NCI-H1930 (cell line): ENCODE results near the gene TMEM209.
A peak's percentile ranks its signal among the peaks of the same experiment; 100 is the strongest.
"Not testable (repeated sequence)": the region's sequence is repeated elsewhere in the genome, so short reads cannot be mapped to it uniquely, and the experiment has no call there.

Source experiments
- DNase-seq, 2 experiments: peaks; one replicate each; lab custom pipeline; 2025; lab: John Stamatoyannopoulos, UW

The TMEM209 gene

DNA sequence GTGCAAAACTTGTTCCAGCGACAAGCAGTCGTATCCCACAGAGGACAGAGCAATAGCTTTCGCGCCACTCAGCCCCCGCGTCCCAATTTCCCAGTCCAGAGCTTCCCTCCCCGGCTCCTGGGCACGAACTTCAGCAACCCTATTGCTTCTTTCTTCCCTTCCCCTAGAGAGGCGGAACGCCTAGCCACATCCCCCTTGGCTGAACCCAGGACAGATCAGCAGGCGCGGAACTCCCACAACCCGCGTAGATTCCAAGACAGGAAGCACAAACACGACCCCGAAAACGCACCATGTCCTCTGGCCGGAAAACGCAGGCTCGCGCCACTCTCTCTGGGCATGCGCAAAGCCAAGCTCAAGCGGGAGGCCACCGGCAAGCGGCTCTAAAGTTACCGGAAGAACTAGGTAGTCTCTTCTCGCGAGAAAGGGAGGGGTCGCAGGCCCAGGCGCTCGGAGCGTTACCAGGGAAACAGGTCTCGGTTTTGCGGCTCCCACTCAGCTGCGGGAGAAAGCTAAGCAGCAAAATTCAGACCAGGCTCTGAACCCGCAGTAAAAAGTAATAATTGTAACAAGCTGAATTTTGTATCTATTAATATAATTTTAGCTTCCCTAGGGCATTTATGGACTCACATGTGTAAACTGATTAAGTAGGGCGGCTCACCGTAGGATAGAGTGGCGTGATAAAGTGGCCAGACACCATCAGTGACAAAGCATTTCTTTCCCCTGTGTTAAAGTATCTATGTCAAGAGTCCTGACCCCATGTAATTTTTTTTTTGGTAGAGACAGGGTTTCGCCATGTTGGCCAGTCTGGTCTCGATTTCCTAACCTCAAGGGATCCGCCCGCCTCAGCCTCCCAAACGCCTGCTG, at the start of gene TMEM209:
TMEM209 (minus strand) TSS at position 323 of the 864 bp plus-strand sequence; CDS start at position 292, 31 bp downstream.
- peak; percentile 97 for DNase-seq

DNA sequence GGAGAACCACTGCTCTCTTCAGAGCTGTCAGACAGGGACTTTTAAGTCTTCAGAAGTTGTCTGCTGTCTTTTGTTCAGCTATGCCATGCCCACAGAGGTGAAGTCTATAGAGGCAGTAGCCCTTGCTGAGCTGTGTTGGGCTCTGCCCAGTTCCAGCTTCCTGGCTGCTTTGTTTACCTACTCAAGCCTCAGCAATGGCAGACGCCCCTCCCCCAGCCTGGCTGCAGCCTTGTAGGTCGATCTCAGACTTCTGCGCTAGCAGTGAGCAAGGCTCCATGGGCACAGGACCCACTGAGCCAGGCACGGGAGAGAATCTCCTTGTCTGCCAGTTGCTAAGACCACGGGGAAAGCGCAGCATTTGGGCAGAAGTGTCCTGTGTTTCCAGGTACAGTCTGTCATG, 49.3 kb upstream of the TMEM209 start:
- DNase-seq, result no peak

- DNase-seq, result not testable (repeated sequence)
These were observed 44.4 kb upstream of the TMEM209 start for GRCh38 chr7:130249626-130250025.

DNA sequence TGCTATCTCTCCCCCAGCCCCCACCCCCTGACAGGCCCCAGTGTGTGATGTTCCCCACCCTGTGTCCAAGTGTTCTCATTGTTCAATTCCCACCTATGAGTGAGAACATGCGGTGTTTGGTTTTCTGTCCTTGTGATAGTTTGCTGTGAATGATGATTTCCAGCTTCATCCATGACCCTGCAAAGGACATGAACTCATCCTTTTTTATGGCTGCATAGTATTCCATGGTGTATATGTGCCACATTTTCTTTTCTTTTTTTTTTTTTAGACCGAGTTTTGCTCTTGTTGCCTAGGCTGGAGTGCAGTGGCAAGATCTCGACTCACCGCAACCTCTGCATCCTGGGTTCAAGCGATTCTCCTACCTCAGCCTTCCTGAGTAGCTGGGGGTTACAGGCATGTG, 43.6 kb upstream of the TMEM209 start:
- not testable (repeated sequence) for DNase-seq

- DNase-seq, result not testable (repeated sequence)
These were observed 41.3 kb upstream of the TMEM209 start for GRCh38 chr7:130246491-130246890.

- DNase-seq, result not testable (repeated sequence)
These were observed 38.3 kb upstream of the TMEM209 start for GRCh38 chr7:130243486-130243885.

- DNase-seq, result peak in 1 of 2 experiments; percentile 41
These were observed 37.2 kb upstream of the TMEM209 start for GRCh38 chr7:130242198-130243014.

DNA sequence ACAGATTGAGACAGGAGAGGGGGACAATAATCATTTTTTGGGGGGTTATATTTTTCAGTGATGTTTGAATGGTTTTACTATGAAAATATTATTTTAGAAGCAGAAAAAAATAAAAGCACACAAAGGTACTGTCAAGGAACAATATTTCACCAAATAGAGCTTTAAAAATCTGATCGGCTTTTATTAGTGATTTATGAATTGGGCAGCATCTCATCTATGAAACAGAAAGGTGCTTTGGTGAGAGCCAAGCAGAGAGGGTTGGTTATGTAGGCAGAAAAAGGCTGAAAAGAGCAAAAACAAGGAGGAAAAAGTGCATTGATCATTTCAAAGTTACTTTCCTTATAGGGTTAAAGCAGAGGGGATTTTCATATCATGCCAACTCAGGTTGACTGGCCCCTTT, 35.0 kb upstream of the TMEM209 start:
- no peak for DNase-seq

DNA sequence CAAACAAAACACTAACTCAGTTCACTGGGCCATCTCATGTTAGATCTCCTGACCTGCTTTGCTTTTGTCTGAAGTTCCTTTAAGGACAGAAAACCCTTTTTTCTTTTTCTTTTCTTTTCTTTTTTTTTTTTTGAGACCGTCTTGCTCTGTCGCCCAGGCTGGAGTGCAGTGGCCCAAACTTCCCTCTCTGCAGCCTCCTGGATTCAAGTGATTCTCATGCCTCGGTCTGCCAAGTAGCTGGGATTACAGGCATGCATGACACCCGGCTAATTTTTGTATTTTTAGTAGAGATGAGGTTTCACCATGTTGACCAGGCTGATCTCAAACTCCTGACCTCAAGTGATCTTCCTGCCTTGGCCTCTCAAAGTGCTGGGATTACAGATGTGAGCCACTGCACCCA, 31.2 kb upstream of the TMEM209 start:
- DNase-seq, result not testable (repeated sequence)

DNA sequence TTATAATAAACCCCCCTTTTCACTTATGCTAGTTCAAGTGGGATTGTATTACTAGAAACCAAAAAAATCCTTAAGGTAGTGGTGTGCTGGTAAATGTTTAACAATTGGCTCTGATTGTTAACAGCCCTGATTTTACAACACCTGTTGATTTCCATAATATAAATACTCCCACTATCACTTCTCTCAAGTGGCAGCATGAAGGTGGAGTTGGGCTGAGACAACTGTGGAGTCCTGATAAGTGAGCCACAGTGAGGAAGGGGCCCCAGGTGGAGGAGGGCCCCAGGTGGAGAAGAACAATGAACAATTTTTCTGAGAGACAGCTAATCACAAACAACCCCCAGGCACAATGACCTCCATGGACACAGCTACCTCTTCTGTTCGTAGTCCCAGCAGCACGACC, 28.9 kb upstream of the TMEM209 start:
- no peak for DNase-seq

- DNase-seq, result no peak
These were observed 27.0 kb upstream of the TMEM209 start for GRCh38 chr7:130232209-130232608.

DNA sequence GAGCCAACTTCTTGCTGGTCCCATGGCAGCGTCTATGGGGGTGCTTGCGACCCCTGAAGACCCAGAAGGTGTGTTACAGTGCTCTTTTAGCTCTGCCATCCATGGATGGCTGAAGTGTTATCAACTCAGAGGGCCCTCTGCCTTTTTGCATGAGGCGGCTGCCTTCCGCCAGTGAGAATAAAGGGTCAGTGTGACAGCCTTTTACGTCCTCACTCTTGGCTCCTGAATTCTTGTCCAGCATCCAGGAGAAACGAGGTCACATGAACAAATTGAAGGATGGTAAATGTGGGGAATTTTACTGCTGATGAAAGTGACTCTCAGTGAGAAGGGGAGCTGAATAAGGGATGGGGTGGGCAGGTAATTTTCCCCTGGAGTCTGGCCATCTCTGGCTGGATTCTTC, 26.6 kb upstream of the TMEM209 start:
- no peak for DNase-seq

- DNase-seq, result not testable (repeated sequence)
These were observed 24.8 kb upstream of the TMEM209 start for GRCh38 chr7:130229981-130230380.

- no peak for DNase-seq
These were observed 23.8 kb upstream of the TMEM209 start for GRCh38 chr7:130228840-130229502.

DNA sequence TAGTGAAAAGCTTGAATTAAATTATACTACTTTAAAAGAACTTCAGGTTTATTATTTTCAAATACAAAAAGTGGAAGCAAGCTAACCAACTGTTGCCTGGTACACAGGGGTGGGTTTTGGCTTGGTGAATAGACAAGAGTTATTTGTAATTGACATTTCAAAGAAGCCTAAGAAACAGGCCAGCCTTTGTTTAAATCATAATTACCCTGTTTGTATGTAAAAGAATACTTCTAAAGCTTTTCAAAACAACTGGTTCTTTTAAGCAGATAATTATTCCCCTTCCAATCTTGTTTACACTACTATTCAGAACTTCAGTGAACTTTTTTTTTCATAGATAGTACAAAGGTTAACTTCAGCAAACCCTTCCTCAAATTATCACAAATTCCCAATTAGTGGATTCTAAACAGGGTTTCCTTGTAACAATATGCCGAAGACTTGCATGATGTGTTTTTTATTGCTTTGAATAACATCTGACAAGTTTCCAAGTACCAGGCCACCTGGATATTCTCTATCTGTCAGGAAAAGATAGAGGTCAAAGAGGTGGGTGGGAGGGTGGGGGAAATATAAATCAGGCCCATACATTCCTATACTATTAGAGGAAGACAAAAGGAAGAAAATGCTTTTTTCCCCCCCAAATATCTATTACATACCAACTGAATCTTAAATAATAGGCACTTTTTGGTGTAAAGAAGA, 22.8 kb upstream of the TMEM209 start:
- DNase-seq, result no peak

DNA sequence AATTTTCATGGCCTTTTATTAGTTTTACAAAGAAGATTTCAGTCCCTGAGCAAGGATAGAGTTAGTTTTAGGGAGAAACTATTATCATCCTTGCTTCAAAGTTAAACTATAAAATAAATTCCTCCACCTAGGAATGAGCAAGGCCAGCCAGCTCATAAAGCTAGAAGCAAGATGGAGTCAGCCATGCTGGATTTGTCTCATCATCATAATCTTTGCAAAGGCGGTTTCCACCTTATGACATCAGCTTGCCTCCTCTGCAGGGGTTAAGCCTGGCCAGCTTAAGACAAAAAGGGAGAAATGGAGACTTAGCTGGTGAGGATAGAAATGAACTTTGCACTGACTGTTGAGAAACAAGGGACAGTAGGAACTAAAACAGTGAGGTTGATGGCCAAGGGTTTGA, 21.1 kb upstream of the TMEM209 start:
- DNase-seq, result no peak

- DNase-seq, result not testable (repeated sequence)
These were observed 19.7 kb upstream of the TMEM209 start for GRCh38 chr7:130224923-130225322.

GRCh38 chr7:130224210-130224609, 19.0 kb upstream of the TMEM209 start:
- DNase-seq, result no peak

DNA sequence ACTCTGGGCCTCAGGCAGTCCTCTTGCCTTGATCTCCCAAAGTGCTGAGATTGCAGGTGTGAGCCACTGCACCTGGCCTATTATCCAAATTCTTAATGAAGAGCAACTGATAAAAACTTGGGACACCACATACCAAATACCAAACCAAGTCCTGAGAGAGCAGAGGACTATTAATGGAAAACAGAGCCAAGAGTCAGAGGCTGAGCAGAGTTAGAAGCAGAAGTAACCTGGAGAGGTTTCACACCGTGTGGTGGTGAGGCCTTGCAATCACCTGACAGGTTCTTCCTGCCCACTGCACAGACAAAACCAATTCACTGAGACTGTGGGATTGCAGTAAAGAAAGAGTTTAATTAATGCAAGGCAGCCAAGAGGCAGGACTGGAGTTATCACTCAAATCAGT, 18.4 kb upstream of the TMEM209 start:
- no peak for DNase-seq

DNA sequence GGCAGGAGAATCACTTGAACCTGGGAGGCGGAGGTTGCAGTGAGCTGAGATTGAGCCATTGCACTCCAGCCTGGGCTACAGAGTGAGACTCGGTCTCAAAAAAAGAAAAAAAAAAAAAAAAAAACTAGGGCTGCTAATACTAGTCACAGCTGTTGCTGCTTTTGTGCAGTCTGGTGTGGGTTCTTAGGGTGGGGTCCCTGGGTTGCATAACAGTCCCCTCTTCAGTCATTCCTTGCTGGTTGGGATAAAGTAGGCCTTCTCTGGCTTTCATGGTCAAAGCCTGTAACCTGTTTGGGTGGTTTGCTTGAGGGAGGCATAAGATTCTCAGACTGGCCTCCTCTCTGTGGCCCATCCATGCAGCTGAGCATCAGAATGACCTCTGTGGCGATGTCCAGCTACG, 16.5 kb upstream of the TMEM209 start:
- no peak for DNase-seq

- DNase-seq, result no peak
These were observed 14.7 kb upstream of the TMEM209 start for GRCh38 chr7:130219871-130220270.
